Measurements from ENCODE around the gene GPANK1. TPM values are rescaled to one million over a fixed set of nuclear protein-coding genes. Genes with fewer than 3 reads are reported as not detected.
A peak's percentile ranks its signal among the peaks of the same experiment; 100 is the strongest.

Gene GPANK1
- total and polyA plus RNA-seq, 2 of the 13 experiments (the other 11 are each of a cell fraction or from before 2014, with no cell fraction given), result 15.4 to 22.8 TPM

DNA sequence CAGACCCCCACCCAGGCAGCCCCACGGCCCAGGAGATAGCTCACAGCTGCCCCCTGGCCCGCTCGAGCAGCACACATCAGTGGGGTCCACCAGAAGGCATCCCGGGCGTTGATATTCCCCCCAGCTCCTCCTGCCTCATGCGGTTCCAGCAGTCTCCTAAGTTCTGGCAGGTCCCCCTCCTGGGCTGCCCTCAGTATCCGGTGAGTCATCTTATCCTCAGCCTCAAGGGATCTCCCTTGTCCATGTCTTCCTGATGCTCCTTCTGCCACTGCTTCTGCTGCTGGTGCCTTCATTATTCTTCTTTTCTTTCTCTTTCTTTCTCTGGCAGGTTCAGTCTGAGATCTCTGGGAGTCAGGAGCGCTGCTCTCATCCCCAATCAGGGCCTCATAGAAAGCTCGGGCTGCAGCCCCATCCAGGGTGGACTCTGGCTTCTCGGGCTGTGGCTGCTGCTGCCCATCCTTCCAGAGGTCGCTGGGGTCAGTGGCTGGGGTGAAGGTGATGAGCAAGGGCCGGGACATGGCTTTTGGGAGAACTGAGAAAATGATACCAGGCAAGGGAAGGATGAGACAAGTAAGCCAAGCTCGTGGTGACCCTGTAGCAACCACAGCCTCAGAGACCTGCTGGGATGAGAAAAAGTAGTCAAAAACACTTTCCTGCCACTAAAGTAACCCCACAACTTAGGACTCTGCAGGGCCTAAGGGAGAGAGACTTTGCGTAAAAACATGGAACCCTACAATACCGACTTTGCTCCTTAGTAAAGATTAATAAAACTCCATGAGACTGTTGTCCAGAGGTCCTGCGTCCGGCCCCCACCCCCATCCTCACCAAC lies 622 bp downstream of the GPANK1 start:
- H3K27ac ChIP-seq (ENCODE audit: extremely low read length, insufficient read depth, low read length), result peak overlapping the region; percentile 99
- peak overlapping the region; percentile 98 for H3K9ac ChIP-seq (ENCODE audit: insufficient read depth, low read depth, low read length)
- BruUV-seq (replicated peaks), result TSS peak; percentile 71
- H3K79me2 ChIP-seq (ENCODE audit: insufficient read depth, low read length), result peaks cover 66% of the 10 kb centered on the region
- 28% methylated on average over 17 of the region's 17 CpGs for WGBS (ENCODE audit: low lambda C conversion rate)
- peak overlapping the region; percentile 94 for H3K4me2 ChIP-seq (ENCODE audit: low read depth, low read length)
- no peaks in the 10 kb centered on the region for H3K9me3 ChIP-seq (ENCODE audit: low read length)
- POLR2A ChIA-PET, result interaction anchor here (0.8 to 7.4 kb wide), 35 partner anchors 7 to 513 kb away, joined by 3 to 438 read pairs (median 4); partner anchors contain the start of genes ABHD16A, APOM, BAG6 and CFB
- intact Hi-C loops (cut with micrococcal nuclease; ENCODE audit: unreplicated experiment), result no loop called here
- H4K20me1 ChIP-seq (ENCODE audit: insufficient read depth, low read length), result peaks cover 8% of the 10 kb centered on the region; the same call in 1 of the 2 replicates
- H3K4me1 ChIP-seq (ENCODE audit: insufficient read depth, low read length), result peaks cover 77% of the 10 kb centered on the region
- in situ Hi-C loops (cut with HindIII; ENCODE audit: extremely low pct_ligation_motif_present, low pct_unique_long_range_greater_than_20kb), result no loop called here
- DNase-seq (ENCODE audit: low spot score) (no peak), FAIRE-seq (no peak), ATAC-seq (no peak; the same call in 1 of the 3 replicates)
- peak overlapping the region; percentile 69 to 98 (median 71) for H3K4me3 ChIP-seq (replicated peaks in 1 of 3; ENCODE audit: insufficient read depth in 1 of 3, low read depth in 2 of 3, low read length in 3 of 3)
- CTCF ChIA-PET (ENCODE audit: low intra/inter-chr PET ratio, low total read pairs), result no interaction called here
- no peak overlapping the region for H2AFZ ChIP-seq (ENCODE audit: low read length)
- H3K27me3 ChIP-seq (ENCODE audit: control insufficient read depth in 1 of 2, insufficient read depth in 2 of 2, low read length in 2 of 2), result no peaks in the 10 kb centered on the region; a peak in 1 of 5 replicates
- peaks cover 17 to 32% of the 10 kb centered on the region in 2 experiments for H3K36me3 ChIP-seq (replicated peaks in 1 of 2; ENCODE audit: control insufficient read depth in 1 of 2, insufficient read depth in 2 of 2, low read length in 2 of 2)
- TF ChIP-seq ZNF775 (CRISPR knock-in tag; IDR thresholded peaks at IDR 0.05; ENCODE audit: borderline replicate concordance), result no peak
- TF ChIP-seq, protein P1, sequence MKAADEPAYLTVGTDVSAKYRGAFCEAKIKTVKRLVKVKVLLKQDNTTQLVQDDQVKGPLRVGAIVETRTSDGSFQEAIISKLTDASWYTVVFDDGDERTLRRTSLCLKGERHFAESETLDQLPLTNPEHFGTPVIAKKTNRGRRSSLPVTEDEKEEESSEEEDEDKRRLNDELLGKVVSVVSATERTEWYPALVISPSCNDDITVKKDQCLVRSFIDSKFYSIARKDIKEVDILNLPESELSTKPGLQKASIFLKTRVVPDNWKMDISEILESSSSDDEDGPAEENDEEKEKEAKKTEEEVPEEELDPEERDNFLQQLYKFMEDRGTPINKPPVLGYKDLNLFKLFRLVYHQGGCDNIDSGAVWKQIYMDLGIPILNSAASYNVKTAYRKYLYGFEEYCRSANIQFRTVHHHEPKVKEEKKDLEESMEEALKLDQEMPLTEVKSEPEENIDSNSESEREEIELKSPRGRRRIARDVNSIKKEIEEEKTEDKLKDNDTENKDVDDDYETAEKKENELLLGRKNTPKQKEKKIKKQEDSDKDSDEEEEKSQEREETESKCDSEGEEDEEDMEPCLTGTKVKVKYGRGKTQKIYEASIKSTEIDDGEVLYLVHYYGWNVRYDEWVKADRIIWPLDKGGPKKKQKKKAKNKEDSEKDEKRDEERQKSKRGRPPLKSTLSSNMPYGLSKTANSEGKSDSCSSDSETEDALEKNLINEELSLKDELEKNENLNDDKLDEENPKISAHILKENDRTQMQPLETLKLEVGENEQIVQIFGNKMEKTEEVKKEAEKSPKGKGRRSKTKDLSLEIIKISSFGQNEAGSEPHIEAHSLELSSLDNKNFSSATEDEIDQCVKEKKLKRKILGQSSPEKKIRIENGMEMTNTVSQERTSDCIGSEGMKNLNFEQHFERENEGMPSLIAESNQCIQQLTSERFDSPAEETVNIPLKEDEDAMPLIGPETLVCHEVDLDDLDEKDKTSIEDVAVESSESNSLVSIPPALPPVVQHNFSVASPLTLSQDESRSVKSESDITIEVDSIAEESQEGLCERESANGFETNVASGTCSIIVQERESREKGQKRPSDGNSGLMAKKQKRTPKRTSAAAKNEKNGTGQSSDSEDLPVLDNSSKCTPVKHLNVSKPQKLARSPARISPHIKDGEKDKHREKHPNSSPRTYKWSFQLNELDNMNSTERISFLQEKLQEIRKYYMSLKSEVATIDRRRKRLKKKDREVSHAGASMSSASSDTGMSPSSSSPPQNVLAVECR (CRISPR knock-in tag; IDR thresholded peaks at IDR 0.05; ENCODE audit: borderline replicate concordance), result 0 out of 2 replicates have a peak, but pooled peaks have one; percentile 41
- TF ChIP-seq, protein P2, sequence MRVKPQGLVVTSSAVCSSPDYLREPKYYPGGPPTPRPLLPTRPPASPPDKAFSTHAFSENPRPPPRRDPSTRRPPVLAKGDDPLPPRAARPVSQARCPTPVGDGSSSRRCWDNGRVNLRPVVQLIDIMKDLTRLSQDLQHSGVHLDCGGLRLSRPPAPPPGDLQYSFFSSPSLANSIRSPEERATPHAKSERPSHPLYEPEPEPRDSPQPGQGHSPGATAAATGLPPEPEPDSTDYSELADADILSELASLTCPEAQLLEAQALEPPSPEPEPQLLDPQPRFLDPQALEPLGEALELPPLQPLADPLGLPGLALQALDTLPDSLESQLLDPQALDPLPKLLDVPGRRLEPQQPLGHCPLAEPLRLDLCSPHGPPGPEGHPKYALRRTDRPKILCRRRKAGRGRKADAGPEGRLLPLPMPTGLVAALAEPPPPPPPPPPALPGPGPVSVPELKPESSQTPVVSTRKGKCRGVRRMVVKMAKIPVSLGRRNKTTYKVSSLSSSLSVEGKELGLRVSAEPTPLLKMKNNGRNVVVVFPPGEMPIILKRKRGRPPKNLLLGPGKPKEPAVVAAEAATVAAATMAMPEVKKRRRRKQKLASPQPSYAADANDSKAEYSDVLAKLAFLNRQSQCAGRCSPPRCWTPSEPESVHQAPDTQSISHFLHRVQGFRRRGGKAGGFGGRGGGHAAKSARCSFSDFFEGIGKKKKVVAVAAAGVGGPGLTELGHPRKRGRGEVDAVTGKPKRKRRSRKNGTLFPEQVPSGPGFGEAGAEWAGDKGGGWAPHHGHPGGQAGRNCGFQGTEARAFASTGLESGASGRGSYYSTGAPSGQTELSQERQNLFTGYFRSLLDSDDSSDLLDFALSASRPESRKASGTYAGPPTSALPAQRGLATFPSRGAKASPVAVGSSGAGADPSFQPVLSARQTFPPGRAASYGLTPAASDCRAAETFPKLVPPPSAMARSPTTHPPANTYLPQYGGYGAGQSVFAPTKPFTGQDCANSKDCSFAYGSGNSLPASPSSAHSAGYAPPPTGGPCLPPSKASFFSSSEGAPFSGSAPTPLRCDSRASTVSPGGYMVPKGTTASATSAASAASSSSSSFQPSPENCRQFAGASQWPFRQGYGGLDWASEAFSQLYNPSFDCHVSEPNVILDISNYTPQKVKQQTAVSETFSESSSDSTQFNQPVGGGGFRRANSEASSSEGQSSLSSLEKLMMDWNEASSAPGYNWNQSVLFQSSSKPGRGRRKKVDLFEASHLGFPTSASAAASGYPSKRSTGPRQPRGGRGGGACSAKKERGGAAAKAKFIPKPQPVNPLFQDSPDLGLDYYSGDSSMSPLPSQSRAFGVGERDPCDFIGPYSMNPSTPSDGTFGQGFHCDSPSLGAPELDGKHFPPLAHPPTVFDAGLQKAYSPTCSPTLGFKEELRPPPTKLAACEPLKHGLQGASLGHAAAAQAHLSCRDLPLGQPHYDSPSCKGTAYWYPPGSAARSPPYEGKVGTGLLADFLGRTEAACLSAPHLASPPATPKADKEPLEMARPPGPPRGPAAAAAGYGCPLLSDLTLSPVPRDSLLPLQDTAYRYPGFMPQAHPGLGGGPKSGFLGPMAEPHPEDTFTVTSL (CRISPR knock-in tag; IDR thresholded peaks at IDR 0.05; ENCODE audit: borderline replicate concordance), result 0 out of 2 replicates have a peak, but pooled peaks have one; percentile 4
- 0 out of 2 replicates have a peak, but pooled peaks have one; percentile 47 for TF ChIP-seq ZNF337 (CRISPR knock-in tag; IDR thresholded peaks at IDR 0.05; ENCODE audit: borderline replicate concordance, low read depth)
- TF ChIP-seq ZKSCAN1 (IDR thresholded peaks at IDR 0.05; ENCODE audit: low read length), result no peak
- no peak; the same call in 1 of the 2 replicates for TF ChIP-seq NRL (CRISPR knock-in tag; IDR thresholded peaks at IDR 0.05; ENCODE audit: borderline replicate concordance)
- no peak for TF ChIP-seq MAF1 (CRISPR knock-in tag; IDR thresholded peaks at IDR 0.05; ENCODE audit: borderline replicate concordance)
- TF ChIP-seq NFYB (CRISPR knock-in tag; IDR thresholded peaks at IDR 0.05), result no peak
- 0 out of 2 replicates have a peak, but pooled peaks have one; percentile 6 for TF ChIP-seq ZNF556 (CRISPR knock-in tag; IDR thresholded peaks at IDR 0.05; ENCODE audit: borderline replicate concordance)
- 0 out of 2 replicates have a peak, but pooled peaks have one; percentile 42 for TF ChIP-seq TEAD2 (CRISPR knock-in tag; IDR thresholded peaks at IDR 0.05)
- peak; percentile 72 for TF ChIP-seq HNF4A (CRISPR knock-in tag; IDR thresholded peaks at IDR 0.05)
- 0 out of 2 replicates have a peak, but pooled peaks have one; percentile 46 for TF ChIP-seq MTF1 (CRISPR knock-in tag; IDR thresholded peaks at IDR 0.05)
- no peak for TF ChIP-seq KAT7 (CRISPR knock-in tag; IDR thresholded peaks at IDR 0.05; ENCODE audit: borderline replicate concordance)

Data from HepG2 (cell line).